Loucy (cell line): ENCODE results near the gene MRPS24.

Experiments used
- H2AFZ ChIP-seq: fragments of 200-600 bp; sonication (generic); 2 replicates; pipeline ENCODE4 v1.6.0; 2016; ENCODE audit warnings: antibody characterized with exemption, mild to moderate bottlenecking, low read length, moderate library complexity
- H3F3A ChIP-seq: fragments of 200-600 bp; 2 replicates; pipeline ENCODE4 v1.6.0; 2016; ENCODE audit warnings: antibody characterized with exemption, low read depth, mild to moderate bottlenecking
- H3K27me3 ChIP-seq: fragments of 200-600 bp; sonication (generic); 2 replicates; pipeline ENCODE4 v1.6.1; 2014; ENCODE audit warnings: low read length, mild to moderate bottlenecking; ENCODE audit not compliant: insufficient read depth, poor library complexity, severe bottlenecking
- H3K36me3 ChIP-seq: fragments of 200-600 bp; sonication (generic); 2 replicates; pipeline ENCODE4 v1.6.1; 2016; ENCODE audit warnings: low read length; ENCODE audit not compliant: insufficient read depth
- H3K4me1 ChIP-seq: fragments of 200-600 bp; sonication (generic); 2 replicates; pipeline ENCODE4 v1.5.1; 2014; ENCODE audit warnings: low read length, mild to moderate bottlenecking; ENCODE audit not compliant: insufficient read depth, poor library complexity, severe bottlenecking
- H3K4me2 ChIP-seq: fragments of 200-600 bp; sonication (generic); 2 replicates; pipeline ENCODE4 v1.6.0; 2014; ENCODE audit warnings: antibody characterized with exemption, low read length, low read depth, mild to moderate bottlenecking; ENCODE audit not compliant: poor library complexity, severe bottlenecking
- H3K4me3 ChIP-seq: fragments of 200-600 bp; sonication (generic); 2 replicates; pipeline ENCODE4 v1.5.1; 2014; ENCODE audit warnings: low read length, mild to moderate bottlenecking, mixed read lengths; ENCODE audit not compliant: poor library complexity, severe bottlenecking
- H3K79me2 ChIP-seq: fragments of 200-600 bp; sonication (generic); 2 replicates; pipeline ENCODE4 v1.6.1; 2014; ENCODE audit warnings: low read length; ENCODE audit not compliant: insufficient read depth
- H3K9ac ChIP-seq: fragments of 200-600 bp; sonication (generic); 2 replicates; pipeline ENCODE4 v1.6.0; 2014; ENCODE audit warnings: mild to moderate bottlenecking, low read depth, low read length, moderate library complexity; ENCODE audit not compliant: poor library complexity, severe bottlenecking
- H3K9me2 ChIP-seq: fragments of 200-600 bp; sonication (generic); replicated peaks from 2 replicates; pipeline ENCODE4 v1.6.1; 2016; ENCODE audit warnings: low read depth, low read length, mixed read lengths
- H3K9me3 ChIP-seq: fragments of 200-600 bp; sonication (generic); 2 replicates; pipeline ENCODE4 v1.6.1; 2014; ENCODE audit warnings: mild to moderate bottlenecking, antibody characterized with exemption, low read length, low read depth; ENCODE audit not compliant: insufficient read depth
- H4K20me1 ChIP-seq: fragments of 200-600 bp; sonication (generic); 2 replicates; pipeline ENCODE4 v1.6.0; 2014; ENCODE audit warnings: antibody characterized with exemption, low read length, mild to moderate bottlenecking; ENCODE audit not compliant: insufficient read depth, poor library complexity, severe bottlenecking
- CTCF ChIP-seq: fragments of 200-600 bp; sonication (generic); conservative IDR thresholded peaks from 2 replicates; pipeline ENCODE4 v1.5.1; 2014; ENCODE audit warnings: mild to moderate bottlenecking, antibody characterized with exemption, low read length
- EZH2phosphoT487 ChIP-seq: fragments of 200-600 bp; IDR thresholded peaks from 2 replicates; pipeline ENCODE4 v1.6.1; 2018; ENCODE audit warnings: antibody characterized with exemption, mild to moderate bottlenecking, moderate library complexity, borderline replicate concordance

Gene MRPS24

GRCh38 chr7:43891069-43891955 lies 22.0 kb upstream of the MRPS24 start:
- Histone ChIP-seq H3K9me3 (no peaks in the 10 kb centered on the region), H4K20me1 (peaks cover 24% of the 10 kb centered on the region), H3K4me2 (no peak overlapping the region), H3K4me3 (no peak overlapping the region), H2AFZ (no peak overlapping the region), H3K4me1 (peaks cover 7% of the 10 kb centered on the region), H3F3A (no peaks in the 10 kb centered on the region), H3K9ac (no peak overlapping the region), H3K27me3 (no peaks in the 10 kb centered on the region), H3K9me2 (no peaks in the 10 kb centered on the region), H3K79me2 (peaks cover 38% of the 10 kb centered on the region; the same call in 1 of the 2 replicates), H3K36me3 (peaks cover 6% of the 10 kb centered on the region; the same call in 1 of the 2 replicates)
- TF ChIP-seq EZH2phosphoT487, result no peak
- TF ChIP-seq CTCF, result no peak

- Histone ChIP-seq H3K4me3 (no peak overlapping the region), H3K4me2 (no peak overlapping the region), H3K4me1 (peaks cover 7% of the 10 kb centered on the region), H3K9me2 (no peaks in the 10 kb centered on the region), H3K79me2 (peaks cover 33% of the 10 kb centered on the region; the same call in 1 of the 2 replicates), H2AFZ (no peak overlapping the region), H3K9ac (no peak overlapping the region), H3F3A (no peaks in the 10 kb centered on the region), H3K27me3 (no peaks in the 10 kb centered on the region), H3K9me3 (no peaks in the 10 kb centered on the region), H3K36me3 (peaks cover 14% of the 10 kb centered on the region; the same call in 1 of the 2 replicates), H4K20me1 (peaks cover 24% of the 10 kb centered on the region)
- TF ChIP-seq EZH2phosphoT487, result no peak
- TF ChIP-seq CTCF, result no peak
Observed at GRCh38 chr7:43890468-43890867, 21.2 kb upstream of the MRPS24 start.

- H4K20me1 ChIP-seq, result peaks cover 24% of the 10 kb centered on the region
- peaks cover 24% of the 10 kb centered on the region; the same call in 1 of the 2 replicates for H3K79me2 ChIP-seq
- peaks cover 7% of the 10 kb centered on the region for H3K4me1 ChIP-seq
- no peaks in the 10 kb centered on the region for H3K9me2 ChIP-seq
- no peak overlapping the region for H3K4me3 ChIP-seq
- no peaks in the 10 kb centered on the region for H3K27me3 ChIP-seq
- TF ChIP-seq CTCF, result no peak
- H3K4me2 ChIP-seq, result no peak overlapping the region
- no peak overlapping the region for H2AFZ ChIP-seq
- H3K36me3 ChIP-seq, result peaks cover 23% of the 10 kb centered on the region
- H3K9ac ChIP-seq, result no peak overlapping the region
- H3K9me3 ChIP-seq, result no peaks in the 10 kb centered on the region
- H3F3A ChIP-seq, result no peaks in the 10 kb centered on the region
Observed at GRCh38 chr7:43888993-43889945, 20.0 kb upstream of the MRPS24 start.
